ENCODE data around the gene LMAN2.

The LMAN2 gene

GRCh38 chr5:177300236-177300880, 51.1 kb downstream of the LMAN2 start (continued):
- TF ChIP-seq ZNF639 (tag by site-specific recombination; IDR thresholded peaks at IDR 0.05) (no peak), WT1 (tag by site-specific recombination; IDR thresholded peaks at IDR 0.05) (peak; percentile 92), GLIS2 (tag by site-specific recombination; IDR thresholded peaks at IDR 0.05) (0 out of 2 replicates have a peak, but pooled peaks have one; percentile 12), ZNF133 (tag by site-specific recombination; IDR thresholded peaks at IDR 0.05) (no peak), ZNF571 (tag by site-specific recombination; IDR thresholded peaks at IDR 0.05) (no peak), ZNF274 (IDR thresholded peaks at IDR 0.05; ENCODE audit: low read length) (no peak), ZNF274 (tag by site-specific recombination; IDR thresholded peaks at IDR 0.05; ENCODE audit: borderline replicate concordance) (no peak), KLF7 (tag by site-specific recombination; IDR thresholded peaks at IDR 0.05; ENCODE audit: borderline replicate concordance) (no peak), YY2 (tag by site-specific recombination; IDR thresholded peaks at IDR 0.05) (no peak), TRIM28 (IDR thresholded peaks at IDR 0.05; ENCODE audit: borderline replicate concordance, low read length) (0 out of 2 replicates have a peak, but pooled peaks have one; percentile 37), KLF8 (tag by site-specific recombination; IDR thresholded peaks at IDR 0.05) (no peak), SCRT1 (tag by site-specific recombination; IDR thresholded peaks at IDR 0.05; ENCODE audit: borderline replicate concordance) (no peak), ZNF776 (tag by site-specific recombination; IDR thresholded peaks at IDR 0.05; ENCODE audit: borderline replicate concordance) (no peak), ZNF23 (tag by site-specific recombination; IDR thresholded peaks at IDR 0.05; ENCODE audit: borderline replicate concordance) (no peak), ZNF211 (tag by site-specific recombination; IDR thresholded peaks at IDR 0.05; ENCODE audit: low read depth) (no peak), RBAK (tag by site-specific recombination; IDR thresholded peaks at IDR 0.05) (no peak), ZNF600 (tag by site-specific recombination; IDR thresholded peaks at IDR 0.05) (0 out of 2 replicates have a peak, but pooled peaks have one; percentile 12), ZNF202 (tag by site-specific recombination; IDR thresholded peaks at IDR 0.05; ENCODE audit: borderline replicate concordance) (no peak), ZNF155 (tag by site-specific recombination; IDR thresholded peaks at IDR 0.05) (no peak), ZNF138 (tag by site-specific recombination; IDR thresholded peaks at IDR 0.05; ENCODE audit: borderline replicate concordance) (no peak), ZNF596 (tag by site-specific recombination; IDR thresholded peaks at IDR 0.05) (no peak), ZNF302 (tag by site-specific recombination; IDR thresholded peaks at IDR 0.05; ENCODE audit: low read depth) (no peak), ZBTB17 (tag by site-specific recombination; IDR thresholded peaks at IDR 0.05) (peak; percentile 23; the same call in 1 of the 2 replicates), ZNF660 (tag by site-specific recombination; IDR thresholded peaks at IDR 0.05) (no peak), ZFP3 (tag by site-specific recombination; IDR thresholded peaks at IDR 0.05; ENCODE audit: low read depth) (no peak), ZNF426 (tag by site-specific recombination; IDR thresholded peaks at IDR 0.05) (no peak), MZF1 (tag by site-specific recombination; IDR thresholded peaks at IDR 0.05; ENCODE audit: borderline replicate concordance) (no peak), SP7 (tag by site-specific recombination; IDR thresholded peaks at IDR 0.05) (0 out of 2 replicates have a peak, but pooled peaks have one; percentile 7), ZNF510 (tag by site-specific recombination; IDR thresholded peaks at IDR 0.05; ENCODE audit: insufficient replicate concordance) (no peak), KLF10 (tag by site-specific recombination; IDR thresholded peaks at IDR 0.05) (peak; percentile 50)
- TF ChIP-seq, protein P1, sequence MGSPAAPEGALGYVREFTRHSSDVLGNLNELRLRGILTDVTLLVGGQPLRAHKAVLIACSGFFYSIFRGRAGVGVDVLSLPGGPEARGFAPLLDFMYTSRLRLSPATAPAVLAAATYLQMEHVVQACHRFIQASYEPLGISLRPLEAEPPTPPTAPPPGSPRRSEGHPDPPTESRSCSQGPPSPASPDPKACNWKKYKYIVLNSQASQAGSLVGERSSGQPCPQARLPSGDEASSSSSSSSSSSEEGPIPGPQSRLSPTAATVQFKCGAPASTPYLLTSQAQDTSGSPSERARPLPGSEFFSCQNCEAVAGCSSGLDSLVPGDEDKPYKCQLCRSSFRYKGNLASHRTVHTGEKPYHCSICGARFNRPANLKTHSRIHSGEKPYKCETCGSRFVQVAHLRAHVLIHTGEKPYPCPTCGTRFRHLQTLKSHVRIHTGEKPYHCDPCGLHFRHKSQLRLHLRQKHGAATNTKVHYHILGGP (tag by site-specific recombination; IDR thresholded peaks at IDR 0.05), result no peak
- TF ChIP-seq, protein P2, sequence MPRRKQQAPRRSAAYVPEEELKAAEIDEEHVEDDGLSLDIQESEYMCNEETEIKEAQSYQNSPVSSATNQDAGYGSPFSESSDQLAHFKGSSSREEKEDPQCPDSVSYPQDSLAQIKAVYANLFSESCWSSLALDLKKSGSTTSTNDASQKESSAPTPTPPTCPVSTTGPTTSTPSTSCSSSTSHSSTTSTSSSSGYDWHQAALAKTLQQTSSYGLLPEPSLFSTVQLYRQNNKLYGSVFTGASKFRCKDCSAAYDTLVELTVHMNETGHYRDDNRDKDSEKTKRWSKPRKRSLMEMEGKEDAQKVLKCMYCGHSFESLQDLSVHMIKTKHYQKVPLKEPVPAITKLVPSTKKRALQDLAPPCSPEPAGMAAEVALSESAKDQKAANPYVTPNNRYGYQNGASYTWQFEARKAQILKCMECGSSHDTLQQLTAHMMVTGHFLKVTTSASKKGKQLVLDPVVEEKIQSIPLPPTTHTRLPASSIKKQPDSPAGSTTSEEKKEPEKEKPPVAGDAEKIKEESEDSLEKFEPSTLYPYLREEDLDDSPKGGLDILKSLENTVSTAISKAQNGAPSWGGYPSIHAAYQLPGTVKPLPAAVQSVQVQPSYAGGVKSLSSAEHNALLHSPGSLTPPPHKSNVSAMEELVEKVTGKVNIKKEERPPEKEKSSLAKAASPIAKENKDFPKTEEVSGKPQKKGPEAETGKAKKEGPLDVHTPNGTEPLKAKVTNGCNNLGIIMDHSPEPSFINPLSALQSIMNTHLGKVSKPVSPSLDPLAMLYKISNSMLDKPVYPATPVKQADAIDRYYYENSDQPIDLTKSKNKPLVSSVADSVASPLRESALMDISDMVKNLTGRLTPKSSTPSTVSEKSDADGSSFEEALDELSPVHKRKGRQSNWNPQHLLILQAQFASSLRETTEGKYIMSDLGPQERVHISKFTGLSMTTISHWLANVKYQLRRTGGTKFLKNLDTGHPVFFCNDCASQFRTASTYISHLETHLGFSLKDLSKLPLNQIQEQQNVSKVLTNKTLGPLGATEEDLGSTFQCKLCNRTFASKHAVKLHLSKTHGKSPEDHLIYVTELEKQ (tag by site-specific recombination; IDR thresholded peaks at IDR 0.05; ENCODE audit: borderline replicate concordance), result no peak
- TF ChIP-seq, protein P3, sequence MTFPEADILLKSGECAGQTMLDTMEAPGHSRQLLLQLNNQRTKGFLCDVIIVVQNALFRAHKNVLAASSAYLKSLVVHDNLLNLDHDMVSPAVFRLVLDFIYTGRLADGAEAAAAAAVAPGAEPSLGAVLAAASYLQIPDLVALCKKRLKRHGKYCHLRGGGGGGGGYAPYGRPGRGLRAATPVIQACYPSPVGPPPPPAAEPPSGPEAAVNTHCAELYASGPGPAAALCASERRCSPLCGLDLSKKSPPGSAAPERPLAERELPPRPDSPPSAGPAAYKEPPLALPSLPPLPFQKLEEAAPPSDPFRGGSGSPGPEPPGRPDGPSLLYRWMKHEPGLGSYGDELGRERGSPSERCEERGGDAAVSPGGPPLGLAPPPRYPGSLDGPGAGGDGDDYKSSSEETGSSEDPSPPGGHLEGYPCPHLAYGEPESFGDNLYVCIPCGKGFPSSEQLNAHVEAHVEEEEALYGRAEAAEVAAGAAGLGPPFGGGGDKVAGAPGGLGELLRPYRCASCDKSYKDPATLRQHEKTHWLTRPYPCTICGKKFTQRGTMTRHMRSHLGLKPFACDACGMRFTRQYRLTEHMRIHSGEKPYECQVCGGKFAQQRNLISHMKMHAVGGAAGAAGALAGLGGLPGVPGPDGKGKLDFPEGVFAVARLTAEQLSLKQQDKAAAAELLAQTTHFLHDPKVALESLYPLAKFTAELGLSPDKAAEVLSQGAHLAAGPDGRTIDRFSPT (tag by site-specific recombination; IDR thresholded peaks at IDR 0.05), result no peak
